ENCODE measurements around the gene USP15. TPM values are rescaled to one million over a fixed set of nuclear protein-coding genes. Genes with fewer than 3 reads are reported as not detected.

The USP15 gene
- total RNA-seq, 1 experiment from 2014 or later = 25.8 TPM

DNA sequence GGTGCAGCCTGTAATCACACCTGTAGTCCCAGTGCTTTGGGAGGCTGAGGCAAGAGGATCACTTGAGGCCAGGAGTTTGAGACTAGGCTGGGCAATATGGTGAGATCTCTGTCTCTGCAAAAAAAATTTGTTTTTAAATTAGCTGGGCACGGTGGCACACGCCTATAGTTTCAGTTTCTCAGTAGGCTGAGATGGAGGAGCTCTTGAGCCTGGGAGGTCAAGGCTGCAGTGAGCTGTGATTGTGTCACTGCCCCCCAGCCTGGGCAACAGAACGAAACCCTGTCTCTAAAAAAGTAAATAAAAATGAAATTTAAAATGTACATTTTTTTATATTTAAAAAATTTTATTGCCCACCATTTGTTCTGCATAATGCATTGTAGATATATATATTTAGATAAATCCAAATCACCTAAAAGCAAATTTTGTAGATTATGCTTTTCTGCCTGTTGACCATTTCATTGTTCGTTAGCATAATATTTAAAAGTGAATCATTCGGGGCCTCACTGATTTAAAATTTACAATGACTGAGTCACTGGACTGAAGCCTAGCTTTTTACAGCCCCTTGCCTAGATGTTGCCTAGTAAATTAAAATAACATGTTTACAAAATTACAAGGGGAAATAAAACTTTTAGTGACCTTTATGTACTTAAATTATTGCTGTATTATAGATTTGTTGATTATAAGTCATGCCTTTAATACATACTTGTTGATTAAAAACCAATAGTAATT lies 87.9 kb downstream of the USP15 start:
- Histone ChIP-seq H3K4me2 (no peak overlapping the region), H3K27ac (no peak overlapping the region), H3K4me3 (no peak overlapping the region), H3K36me3 (ENCODE audit: low read depth) (0 out of 2 replicates have a peak, but pooled peaks cover 5% of the 10 kb centered on the region), H3K79me2 (ENCODE audit: low read depth) (no peaks in the 10 kb centered on the region), H3K4me1 (replicated peaks; ENCODE audit: insufficient read depth) (no peaks in the 10 kb centered on the region), H3K9me2 (ENCODE audit: insufficient read depth) (no peaks in the 10 kb centered on the region), H2AFZ (no peak overlapping the region), H3F3A (ENCODE audit: insufficient read depth, low read depth) (0 out of 2 replicates have a peak, but pooled peaks cover 3% of the 10 kb centered on the region), H3K27me3 (ENCODE audit: insufficient read depth, low read depth) (no peaks in the 10 kb centered on the region), H3K9me3 (ENCODE audit: insufficient read depth, low read depth) (no peaks in the 10 kb centered on the region), H4K20me1 (ENCODE audit: insufficient read depth) (no peaks in the 10 kb centered on the region; the same call in 1 of the 2 replicates)
- CTCF ChIA-PET = no interaction called here
- DNase-seq = no peak
- intact Hi-C loops (cut with micrococcal nuclease; ENCODE audit: unreplicated experiment) = no loop called here
- TF ChIP-seq EZH2 (IDR thresholded peaks at IDR 0.05; ENCODE audit: low read depth) = no peak
- TF ChIP-seq, protein P1, sequence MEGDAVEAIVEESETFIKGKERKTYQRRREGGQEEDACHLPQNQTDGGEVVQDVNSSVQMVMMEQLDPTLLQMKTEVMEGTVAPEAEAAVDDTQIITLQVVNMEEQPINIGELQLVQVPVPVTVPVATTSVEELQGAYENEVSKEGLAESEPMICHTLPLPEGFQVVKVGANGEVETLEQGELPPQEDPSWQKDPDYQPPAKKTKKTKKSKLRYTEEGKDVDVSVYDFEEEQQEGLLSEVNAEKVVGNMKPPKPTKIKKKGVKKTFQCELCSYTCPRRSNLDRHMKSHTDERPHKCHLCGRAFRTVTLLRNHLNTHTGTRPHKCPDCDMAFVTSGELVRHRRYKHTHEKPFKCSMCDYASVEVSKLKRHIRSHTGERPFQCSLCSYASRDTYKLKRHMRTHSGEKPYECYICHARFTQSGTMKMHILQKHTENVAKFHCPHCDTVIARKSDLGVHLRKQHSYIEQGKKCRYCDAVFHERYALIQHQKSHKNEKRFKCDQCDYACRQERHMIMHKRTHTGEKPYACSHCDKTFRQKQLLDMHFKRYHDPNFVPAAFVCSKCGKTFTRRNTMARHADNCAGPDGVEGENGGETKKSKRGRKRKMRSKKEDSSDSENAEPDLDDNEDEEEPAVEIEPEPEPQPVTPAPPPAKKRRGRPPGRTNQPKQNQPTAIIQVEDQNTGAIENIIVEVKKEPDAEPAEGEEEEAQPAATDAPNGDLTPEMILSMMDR (conservative IDR thresholded peaks at IDR 0.05) = no peak
- BruUV-seq (replicated peaks) = no TSS peak
- POLR2A ChIA-PET (ENCODE audit: unreplicated experiment) = no interaction called here

DNA sequence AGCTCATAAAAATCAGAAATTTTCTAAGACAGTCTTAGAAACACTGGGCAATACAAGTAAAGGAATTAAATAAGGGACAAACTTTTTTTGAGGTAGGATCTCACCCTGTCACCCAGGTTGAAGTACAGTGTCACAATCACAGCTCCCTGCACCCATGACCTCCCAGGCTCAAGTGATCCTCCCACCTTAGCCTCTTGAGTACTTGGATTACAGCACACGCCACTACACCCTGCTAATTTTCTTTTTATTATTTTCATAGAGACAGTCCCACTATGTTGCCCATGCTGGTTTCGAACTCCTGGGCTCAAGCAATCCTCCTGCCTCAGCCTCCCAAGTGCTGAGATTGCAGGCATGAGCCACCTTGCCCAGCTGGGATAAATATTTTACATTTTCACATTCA lies 90.3 kb downstream of the USP15 start:
- Histone ChIP-seq H3K4me3 (no peak overlapping the region), H3K4me2 (no peak overlapping the region), H3K79me2 (ENCODE audit: low read depth) (no peaks in the 10 kb centered on the region), H2AFZ (no peak overlapping the region), H4K20me1 (ENCODE audit: insufficient read depth) (peaks cover 3% of the 10 kb centered on the region), H3K9me2 (ENCODE audit: insufficient read depth) (no peaks in the 10 kb centered on the region), H3K27me3 (ENCODE audit: insufficient read depth, low read depth) (no peaks in the 10 kb centered on the region), H3K4me1 (replicated peaks; ENCODE audit: insufficient read depth) (no peaks in the 10 kb centered on the region), H3K27ac (no peak overlapping the region), H3F3A (ENCODE audit: insufficient read depth, low read depth) (0 out of 2 replicates have a peak, but pooled peaks cover 3% of the 10 kb centered on the region), H3K9me3 (ENCODE audit: insufficient read depth, low read depth) (no peaks in the 10 kb centered on the region), H3K36me3 (ENCODE audit: low read depth) (0 out of 2 replicates have a peak, but pooled peaks cover 5% of the 10 kb centered on the region)
- BruUV-seq (replicated peaks) = no TSS peak
- TF ChIP-seq EZH2 (IDR thresholded peaks at IDR 0.05; ENCODE audit: low read depth) = no peak
- intact Hi-C loops (cut with micrococcal nuclease; ENCODE audit: unreplicated experiment) = no loop called here
- ChIA-PET POLR2A (ENCODE audit: unreplicated experiment) (no interaction called here), CTCF (no interaction called here)
- DNase-seq = no peak

DNA sequence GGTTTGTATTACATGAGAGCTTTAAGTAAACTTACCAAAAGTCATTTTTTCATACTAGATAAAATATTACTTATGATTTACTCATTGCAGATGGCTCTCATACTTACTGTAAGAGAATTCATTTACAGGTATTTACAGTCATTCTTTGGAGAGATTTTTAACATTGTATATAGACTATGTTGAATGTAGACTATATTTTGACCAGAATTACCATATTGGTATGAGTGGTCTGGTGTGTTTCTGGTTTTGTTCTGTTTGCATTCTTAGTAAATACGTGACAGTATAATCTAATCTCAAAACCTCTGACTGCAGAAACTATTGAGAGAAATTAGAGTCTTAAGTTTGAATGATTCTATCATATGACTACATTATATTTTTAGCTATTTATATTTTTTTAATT lies 91.1 kb downstream of the USP15 start:
- Histone ChIP-seq H3K36me3 (ENCODE audit: low read depth) (0 out of 2 replicates have a peak, but pooled peaks cover 5% of the 10 kb centered on the region), H3K9me2 (ENCODE audit: insufficient read depth) (no peaks in the 10 kb centered on the region), H4K20me1 (ENCODE audit: insufficient read depth) (peaks cover 3% of the 10 kb centered on the region), H3K4me2 (no peak overlapping the region), H3K27ac (no peak overlapping the region), H3K9me3 (ENCODE audit: insufficient read depth, low read depth) (no peaks in the 10 kb centered on the region), H3K27me3 (ENCODE audit: insufficient read depth, low read depth) (no peaks in the 10 kb centered on the region), H3F3A (ENCODE audit: insufficient read depth, low read depth) (peaks cover 7% of the 10 kb centered on the region; the same call in 1 of the 2 replicates), H3K79me2 (ENCODE audit: low read depth) (no peaks in the 10 kb centered on the region), H2AFZ (no peak overlapping the region), H3K4me3 (no peak overlapping the region), H3K4me1 (replicated peaks; ENCODE audit: insufficient read depth) (no peaks in the 10 kb centered on the region)
- TF ChIP-seq, protein P1 (conservative IDR thresholded peaks at IDR 0.05) = no peak
- TF ChIP-seq EZH2 (IDR thresholded peaks at IDR 0.05; ENCODE audit: low read depth) = no peak
- BruUV-seq (replicated peaks) = no TSS peak
- intact Hi-C loops (cut with micrococcal nuclease; ENCODE audit: unreplicated experiment) = no loop called here
- ChIA-PET CTCF (no interaction called here), POLR2A (ENCODE audit: unreplicated experiment) (no interaction called here)
- DNase-seq = no peak

Data from PC-9 (cell line).